Measurements from ENCODE around the gene CD3E.
A peak's percentile ranks its signal among the peaks of the same experiment; 100 is the strongest.
"Not testable (repeated sequence)": the region's sequence is repeated elsewhere in the genome, so short reads cannot be mapped to it uniquely, and the experiment has no call there.

Gene CD3E

DNA sequence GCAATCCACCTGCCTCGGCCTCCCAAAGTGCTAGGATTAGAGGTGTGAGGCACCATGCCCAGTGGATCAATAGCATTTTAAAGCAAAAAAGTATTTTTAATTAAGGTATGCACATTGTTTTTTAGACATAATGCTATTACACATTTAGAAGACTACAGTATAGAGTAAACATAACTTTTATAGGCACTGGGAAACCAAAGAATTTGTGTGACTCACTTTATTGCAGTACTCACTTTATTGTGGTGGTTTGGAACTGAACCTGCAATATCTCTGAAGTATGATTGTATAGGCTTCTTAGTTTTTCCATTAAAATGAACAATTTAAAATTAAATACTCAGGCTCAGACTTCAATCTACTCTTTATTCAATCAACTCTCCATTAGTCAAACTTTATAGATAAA is 17.5 kb upstream of the CD3E start:
- no peak for DNase-seq (ENCODE audit: extremely low spot score, insufficient read length, low read depth)
- no peak for FAIRE-seq

DNA sequence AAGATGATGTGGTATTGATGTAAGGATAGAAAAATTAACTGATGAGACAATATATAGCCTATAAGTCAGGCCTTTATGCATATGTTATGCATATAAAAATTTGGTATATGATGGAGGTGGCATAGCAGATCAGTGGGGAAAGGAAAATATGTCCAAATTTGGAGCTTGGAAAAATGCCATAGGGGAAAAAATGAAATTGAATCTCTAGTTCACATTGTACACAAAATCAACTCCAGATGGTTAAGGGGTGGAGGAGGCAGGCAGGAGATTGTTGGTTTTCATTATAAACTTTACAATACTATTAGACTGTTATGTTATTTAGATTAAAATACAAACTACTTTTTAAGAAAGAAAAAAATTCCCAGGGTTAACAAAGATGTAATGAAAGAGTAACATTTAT is 15.1 kb upstream of the CD3E start:
- FAIRE-seq (no peak), DNase-seq (ENCODE audit: extremely low spot score, insufficient read length, low read depth) (no peak)

DNA sequence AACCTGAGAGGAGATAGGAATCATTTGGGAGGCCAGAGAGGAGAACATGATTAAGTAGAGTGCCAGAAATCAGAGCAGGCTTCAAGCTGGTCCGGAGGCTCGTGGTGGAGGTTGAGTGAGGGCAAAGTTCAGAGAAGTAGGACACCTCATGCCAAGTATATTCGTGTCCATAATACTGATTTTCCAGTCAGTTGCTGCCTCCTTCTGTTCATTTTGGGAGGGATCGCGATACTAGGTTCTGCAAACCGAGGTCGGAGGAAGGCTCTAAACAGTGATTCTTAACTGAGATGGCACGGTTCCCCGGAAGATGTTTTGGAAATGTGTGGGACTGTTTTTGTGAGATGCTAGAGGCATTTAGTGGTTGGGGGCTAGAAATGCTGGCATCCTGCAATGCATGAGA is 13.6 kb upstream of the CD3E start:
- peak; percentile 74 for FAIRE-seq

DNA sequence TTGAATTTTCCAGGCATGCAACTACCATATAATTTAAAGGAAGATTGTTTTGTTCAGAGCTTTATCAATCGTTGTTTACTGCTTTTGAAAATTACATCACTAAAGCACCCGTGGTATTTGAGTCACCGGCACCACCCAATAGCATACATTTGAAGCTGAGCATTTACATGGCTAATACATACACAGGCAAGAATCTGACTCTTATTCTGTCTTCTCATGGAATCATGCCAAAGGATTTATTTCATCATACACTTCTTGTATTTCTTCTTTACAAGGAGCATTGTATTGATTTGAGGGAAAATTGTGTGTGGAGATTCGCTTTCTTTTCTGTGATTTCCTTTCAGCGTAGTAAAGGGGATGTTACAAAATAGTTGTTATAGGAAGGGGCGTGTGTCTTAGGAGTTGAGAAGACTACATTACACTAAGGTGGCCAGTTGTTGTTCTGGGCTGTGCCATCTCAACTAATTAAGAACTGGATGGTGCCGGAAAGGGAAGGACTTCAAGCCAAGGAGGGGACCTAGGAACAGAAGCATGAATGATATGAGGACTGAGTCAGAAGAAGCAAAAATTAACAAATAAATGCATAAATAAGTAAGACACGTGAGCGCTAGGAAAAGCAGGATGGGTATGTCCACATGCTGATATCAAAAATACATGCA is 12.9 kb upstream of the CD3E start:
- DNase-seq (ENCODE audit: extremely low spot score, insufficient read length, low read depth) = no peak
- no peak for FAIRE-seq

More for the DNA sequence above, 13.6 kb upstream of the CD3E start:
- no peak for DNase-seq (ENCODE audit: extremely low spot score, insufficient read length, low read depth)

DNA sequence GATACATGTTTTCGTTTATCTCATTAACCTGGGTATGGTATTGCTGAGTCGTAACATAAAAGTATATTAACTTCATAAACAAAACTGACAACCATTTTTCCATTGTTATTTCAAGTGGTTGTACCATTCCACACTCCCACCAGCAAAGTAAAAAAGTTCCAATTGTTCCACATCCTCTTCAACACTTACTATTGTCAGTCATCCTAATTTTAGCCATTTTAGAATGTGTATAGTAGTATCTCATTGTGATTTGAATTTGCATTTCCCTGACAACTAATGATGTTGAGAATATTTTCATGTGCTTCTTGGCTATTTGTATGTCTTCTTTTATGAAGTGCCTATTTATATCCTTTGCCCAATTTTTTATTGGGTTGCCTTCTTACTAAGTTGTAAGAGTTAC is 10.5 kb upstream of the CD3E start:
- FAIRE-seq (no peak), DNase-seq (ENCODE audit: extremely low spot score, insufficient read length, low read depth) (no peak)

DNA sequence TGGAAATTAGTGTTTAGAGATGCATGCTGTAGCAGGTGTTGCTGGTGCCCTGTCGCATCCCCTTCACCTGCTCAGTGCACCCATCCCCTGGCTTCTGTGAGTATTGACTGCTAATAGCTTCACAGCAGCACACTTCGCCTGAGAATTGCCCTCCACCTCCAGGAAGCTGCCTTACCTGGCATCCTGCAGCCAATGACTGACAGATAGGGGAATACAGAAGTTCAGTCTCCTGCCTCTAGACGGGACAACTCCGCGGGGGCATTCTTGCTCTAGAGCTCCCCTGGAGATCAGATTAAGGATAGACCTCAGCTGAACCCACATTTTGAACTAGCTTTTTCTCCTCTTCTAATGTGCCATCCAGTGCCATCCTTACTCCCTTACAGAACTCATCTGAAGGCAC is 9.3 kb upstream of the CD3E start:
- DNase-seq (ENCODE audit: extremely low spot score, insufficient read length, low read depth) = no peak
- FAIRE-seq = no peak

DNA sequence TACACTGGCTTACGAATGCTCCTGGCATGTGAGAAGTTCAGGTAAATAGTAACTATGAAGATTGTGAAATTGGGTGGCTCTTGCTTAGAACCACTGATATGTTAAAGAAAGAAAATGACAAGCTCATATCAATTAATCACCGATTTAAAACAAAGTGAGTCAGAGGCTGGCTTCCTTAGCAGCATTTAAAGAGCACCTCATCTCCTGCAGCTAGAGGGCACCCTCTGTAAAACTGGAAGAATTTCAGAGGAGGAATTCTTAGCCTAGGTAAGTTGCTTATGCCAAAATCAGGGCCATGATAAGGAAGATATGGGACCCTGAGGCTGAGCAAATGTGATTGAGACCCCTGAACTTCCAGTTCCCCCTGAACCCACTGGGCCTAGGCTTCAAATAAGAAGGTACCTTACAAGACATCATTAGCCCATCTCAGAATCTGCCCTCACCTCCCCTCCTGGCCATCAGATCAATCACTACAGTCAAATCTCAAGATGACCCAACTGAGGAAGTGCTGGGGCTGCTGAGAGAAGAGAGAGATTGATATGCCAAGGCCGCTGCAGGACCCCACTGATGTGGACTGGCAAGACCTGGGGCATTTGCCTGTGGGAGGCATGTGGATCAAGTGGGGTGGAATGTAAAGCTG is 8.6 kb upstream of the CD3E start:
- no peak for DNase-seq (ENCODE audit: extremely low spot score, insufficient read length, low read depth)
- FAIRE-seq = peak; percentile 63

DNA sequence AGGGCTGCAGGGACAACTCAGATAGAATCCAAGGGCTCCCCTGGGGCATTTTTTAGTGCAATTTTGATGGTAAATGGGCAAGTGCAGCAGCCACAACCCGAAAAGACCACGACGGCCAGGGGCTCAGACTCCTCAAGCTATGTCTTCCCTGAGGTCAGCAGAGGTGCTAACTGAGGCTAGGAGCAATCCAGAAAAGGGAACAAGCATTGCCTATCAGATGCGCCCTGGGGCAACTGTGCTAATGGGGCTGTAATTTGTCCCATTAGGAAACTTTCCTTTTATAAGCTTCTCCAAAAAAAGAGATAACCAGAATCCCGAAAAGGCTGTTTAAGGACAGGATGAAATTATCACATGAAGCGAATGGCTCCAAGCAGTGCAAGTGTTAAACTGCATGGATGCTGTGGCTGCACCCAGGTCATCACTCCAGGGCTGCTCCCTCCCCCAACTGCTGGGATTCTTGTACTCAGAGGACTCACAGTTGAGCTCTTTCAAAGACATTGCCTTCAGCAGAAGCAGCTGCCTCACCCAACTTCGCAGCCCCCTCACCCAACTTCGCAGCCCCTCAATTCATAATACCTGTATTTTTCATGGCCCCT is 2.8 kb upstream of the CD3E start:
- FAIRE-seq = no peak
- no peak for DNase-seq (ENCODE audit: extremely low spot score, insufficient read length, low read depth)

DNA sequence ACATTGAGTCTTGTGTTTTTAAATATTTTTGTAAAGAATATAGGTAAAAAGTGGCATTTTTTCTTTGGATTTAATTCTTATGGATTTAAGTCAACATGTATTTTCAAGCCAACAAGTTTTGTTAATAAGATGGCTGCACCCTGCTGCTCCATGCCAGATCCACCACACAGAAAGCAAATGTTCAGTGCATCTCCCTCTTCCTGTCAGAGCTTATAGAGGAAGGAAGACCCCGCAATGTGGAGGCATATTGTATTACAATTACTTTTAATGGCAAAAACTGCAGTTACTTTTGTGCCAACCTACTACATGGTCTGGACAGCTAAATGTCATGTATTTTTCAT is 333 bp upstream of the CD3E start:
- FAIRE-seq = no peak

DNA sequence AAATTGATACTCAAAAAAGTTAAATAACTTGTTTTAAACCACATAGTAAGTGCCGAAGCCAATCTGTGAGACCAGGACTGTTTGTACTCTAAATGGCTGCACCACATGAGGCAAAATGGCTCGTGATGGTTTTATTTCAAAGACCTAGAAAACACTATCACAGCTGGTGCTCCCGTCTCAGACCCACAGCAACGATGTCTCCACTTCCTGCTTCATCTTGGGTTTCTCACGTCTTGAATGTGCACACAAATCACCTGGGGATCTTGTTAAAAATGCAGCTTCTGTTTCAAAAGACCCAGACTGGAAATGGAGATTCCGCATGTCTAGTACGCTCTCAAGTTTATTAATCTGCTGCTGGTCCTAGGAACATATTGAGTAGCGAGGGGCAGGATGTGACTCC is 1.2 kb downstream of the CD3E start:
- no peak for DNase-seq (ENCODE audit: extremely low spot score, insufficient read length, low read depth)
- FAIRE-seq = no peak

More for the DNA sequence above, 333 bp upstream of the CD3E start:
- no peak for DNase-seq (ENCODE audit: extremely low spot score, insufficient read length, low read depth)

DNA sequence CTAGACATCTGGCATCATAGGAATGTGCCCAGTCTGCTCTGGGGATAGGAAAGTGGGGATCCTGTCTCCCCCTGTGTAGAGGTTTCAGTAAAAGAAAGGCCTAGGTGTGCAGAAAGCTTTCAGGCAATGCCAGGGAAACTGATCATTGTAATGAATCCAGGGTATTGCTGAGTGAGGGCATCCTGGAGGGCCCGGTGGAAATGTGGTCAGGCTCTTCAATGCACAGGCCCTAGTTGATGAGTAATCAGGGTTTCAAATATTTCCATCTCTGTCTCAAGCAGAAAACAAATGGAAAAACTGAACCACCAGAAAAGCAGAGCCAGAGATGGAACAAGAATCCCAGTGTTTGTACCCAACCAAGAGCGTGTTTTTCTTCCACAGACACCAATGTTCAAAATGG is 2.0 kb downstream of the CD3E start:
- DNase-seq (ENCODE audit: extremely low spot score, insufficient read length, low read depth) = no peak
- FAIRE-seq = no peak

DNA sequence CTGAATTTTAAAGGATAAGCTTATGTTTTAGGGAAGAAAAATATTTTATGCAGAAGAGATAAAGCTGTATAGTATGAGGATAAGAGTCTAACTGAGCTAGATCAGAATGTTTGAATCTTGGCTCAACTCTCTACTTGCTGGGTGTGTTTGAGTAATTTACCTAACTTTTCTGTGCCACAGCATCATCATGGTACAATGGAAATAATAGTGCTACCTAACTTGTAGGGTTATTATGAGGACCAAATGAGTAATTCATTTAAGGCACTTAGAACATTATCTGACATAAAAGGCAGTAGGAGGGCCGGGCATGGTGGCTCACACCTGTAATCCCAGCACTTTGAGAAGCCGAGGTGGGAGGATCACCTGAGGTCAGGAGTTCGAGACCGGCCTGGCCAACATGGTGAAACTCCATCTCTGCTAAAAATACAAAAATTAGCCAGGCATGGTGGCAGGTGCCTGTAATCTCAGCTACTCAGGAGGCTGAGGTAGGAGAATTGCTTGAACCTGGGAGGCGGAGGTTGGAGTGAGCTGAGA is 4.5 kb downstream of the CD3E start:
- not testable (repeated sequence) for DNase-seq (ENCODE audit: extremely low spot score, insufficient read length, low read depth); FAIRE-seq

DNA sequence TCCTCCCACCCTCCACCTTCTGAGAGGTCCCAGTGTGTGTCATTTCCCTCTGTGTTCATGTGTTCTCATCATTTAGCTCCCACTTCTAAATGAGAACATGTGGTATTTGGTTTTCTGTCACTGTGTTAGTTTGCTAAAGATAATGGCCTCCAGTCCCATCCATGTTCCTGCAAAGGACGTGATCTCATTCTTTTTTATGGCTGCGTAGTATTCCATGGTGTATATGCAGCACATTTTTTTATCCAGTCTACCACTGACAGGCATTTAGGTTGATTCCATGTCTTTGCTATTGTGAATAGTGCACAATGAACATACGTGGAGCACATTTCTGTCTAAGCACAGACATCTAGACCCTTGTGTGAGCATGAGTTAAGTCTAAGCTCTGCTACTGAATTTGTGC is 5.7 kb downstream of the CD3E start:
- no peak for FAIRE-seq

DNA sequence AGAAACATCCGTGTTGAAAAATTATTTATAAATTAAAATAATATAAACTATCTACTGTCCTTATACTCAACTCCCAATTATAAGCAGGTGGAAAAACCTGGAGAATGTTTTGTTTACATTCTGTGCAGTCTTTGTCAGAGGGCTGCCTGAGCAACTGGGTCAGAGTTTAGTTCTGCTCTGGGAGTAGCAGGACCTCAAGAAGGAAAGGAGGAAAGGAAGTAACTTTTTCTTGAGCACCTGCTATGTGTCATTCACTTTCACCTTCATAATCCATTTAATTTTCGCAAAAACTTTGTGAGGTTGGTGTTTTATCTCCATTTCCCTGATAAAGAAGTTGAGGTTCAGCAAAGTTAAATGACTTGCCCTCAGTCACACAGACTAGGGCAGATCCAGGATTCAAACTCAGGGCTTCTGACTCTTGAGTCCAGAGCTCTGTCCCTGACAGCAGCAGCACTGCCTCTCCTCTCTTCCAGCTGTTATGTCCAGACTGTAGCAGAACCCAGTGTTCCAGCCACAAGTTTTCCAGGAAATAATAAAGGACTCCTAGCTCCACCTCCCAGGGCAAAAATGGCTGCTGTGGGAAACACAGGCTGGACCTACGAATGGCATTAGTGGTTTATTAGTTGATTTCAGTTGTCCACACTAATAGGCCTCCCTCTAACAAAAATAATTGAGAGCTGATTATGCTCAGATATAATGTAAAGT is 6.4 kb downstream of the CD3E start:
- FAIRE-seq = no peak
- no peak for DNase-seq (ENCODE audit: extremely low spot score, insufficient read length, low read depth)

More for the DNA sequence above, 5.7 kb downstream of the CD3E start:
- no peak for DNase-seq (ENCODE audit: extremely low spot score, insufficient read length, low read depth)

DNA sequence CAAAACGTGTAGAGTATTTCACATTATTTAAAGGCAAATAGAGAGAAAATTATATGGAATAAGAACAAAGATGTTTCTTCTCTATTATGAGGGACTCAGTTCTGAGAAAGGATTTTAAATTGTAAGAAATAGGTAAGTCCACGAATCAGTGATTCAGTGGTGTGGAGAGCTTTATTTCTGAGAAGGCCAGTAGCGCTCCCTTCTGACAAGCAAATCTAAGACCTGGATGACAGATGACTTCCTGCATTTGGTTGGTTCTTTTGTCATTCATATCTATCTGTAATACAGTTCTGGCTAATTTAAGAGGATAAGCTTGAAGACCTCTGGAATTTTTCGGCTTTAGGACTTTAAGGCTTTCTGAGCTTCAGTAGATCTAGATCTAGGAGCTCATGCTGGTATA is 7.0 kb downstream of the CD3E start:
- DNase-seq (ENCODE audit: extremely low spot score, insufficient read length, low read depth) (no peak), FAIRE-seq (no peak)

DNA sequence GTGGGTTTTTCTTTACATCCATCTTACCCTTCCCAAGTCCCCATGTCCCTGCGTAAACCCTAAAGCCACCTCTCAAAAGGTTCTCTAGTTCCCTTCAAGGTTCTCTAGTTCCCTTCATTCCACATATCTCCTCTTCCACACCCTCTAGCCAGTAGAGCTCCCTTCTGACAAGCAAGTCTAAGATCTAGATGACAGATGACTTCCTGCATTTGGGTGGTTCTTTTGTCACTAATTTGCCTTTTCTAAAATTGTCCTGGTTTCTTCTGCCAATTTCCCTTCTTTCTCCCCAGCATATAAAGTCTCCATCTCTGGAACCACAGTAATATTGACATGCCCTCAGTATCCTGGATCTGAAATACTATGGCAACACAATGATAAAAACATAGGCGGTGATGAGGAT is 7.8 kb downstream of the CD3E start:
- FAIRE-seq (no peak), DNase-seq (ENCODE audit: extremely low spot score, insufficient read length, low read depth) (no peak)

DNA sequence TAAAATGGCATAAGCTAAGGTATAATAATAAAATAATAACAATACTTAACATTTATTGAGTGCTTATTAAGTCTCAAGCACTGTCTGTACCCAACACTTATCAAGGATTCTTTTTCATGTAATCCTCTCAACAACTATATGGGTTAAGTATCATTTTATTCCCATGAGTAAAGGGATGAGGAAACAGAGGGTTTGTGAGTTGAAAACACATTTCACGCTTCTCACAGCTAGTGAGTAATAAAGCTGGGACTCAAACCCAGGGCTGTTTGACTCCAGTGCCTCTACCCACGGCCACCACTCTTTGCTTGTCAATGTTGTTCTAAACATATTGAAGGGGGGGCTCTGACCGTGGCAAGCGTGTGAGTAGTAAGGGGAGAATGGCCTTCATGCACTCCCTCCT is 8.7 kb downstream of the CD3E start:
- DNase-seq (ENCODE audit: extremely low spot score, insufficient read length, low read depth) (no peak), FAIRE-seq (no peak)

DNA sequence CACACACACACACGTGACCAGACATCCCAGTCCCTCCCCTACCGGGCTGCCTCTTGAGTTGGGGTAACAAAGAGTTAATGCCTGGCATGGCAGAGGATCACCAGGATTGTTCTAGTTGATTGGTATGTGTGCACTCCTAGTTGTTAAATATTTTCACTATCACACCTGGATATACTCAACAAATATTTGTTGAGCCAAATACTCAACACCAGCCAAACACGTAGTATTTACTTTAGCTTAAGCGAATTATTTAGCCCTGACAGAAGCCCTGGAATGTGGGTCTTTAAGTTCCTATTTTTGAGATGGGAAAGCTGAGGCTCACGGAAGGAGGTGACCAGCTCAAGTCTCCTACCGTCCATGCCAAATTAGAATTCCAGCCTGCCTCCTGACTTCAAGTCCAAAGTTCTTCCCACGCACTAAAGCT is 10.5 kb downstream of the CD3E start:
- DNase-seq (ENCODE audit: extremely low spot score, insufficient read length, low read depth) (no peak), FAIRE-seq (no peak)

DNA sequence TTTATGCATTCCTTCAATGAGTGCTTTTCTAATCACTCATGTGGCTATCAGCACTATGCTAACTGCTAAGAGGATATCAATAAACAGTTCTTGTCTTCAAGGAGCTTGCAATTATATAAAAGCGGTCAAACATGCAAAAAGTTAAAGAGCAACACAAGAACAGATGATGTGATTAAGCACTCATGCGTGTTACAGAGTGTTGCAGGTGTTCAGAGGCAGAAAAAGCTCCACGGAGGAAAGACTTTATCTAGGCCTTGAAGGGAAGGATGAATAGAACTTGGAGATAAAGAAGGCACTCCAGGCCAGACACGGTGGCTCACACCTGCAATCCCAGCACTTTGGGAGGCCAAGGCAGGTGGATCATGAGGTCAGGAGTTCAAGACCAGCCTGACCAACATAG is 13.6 kb downstream of the CD3E start:
- DNase-seq (ENCODE audit: extremely low spot score, insufficient read length, low read depth) (no peak), FAIRE-seq (no peak)

DNA sequence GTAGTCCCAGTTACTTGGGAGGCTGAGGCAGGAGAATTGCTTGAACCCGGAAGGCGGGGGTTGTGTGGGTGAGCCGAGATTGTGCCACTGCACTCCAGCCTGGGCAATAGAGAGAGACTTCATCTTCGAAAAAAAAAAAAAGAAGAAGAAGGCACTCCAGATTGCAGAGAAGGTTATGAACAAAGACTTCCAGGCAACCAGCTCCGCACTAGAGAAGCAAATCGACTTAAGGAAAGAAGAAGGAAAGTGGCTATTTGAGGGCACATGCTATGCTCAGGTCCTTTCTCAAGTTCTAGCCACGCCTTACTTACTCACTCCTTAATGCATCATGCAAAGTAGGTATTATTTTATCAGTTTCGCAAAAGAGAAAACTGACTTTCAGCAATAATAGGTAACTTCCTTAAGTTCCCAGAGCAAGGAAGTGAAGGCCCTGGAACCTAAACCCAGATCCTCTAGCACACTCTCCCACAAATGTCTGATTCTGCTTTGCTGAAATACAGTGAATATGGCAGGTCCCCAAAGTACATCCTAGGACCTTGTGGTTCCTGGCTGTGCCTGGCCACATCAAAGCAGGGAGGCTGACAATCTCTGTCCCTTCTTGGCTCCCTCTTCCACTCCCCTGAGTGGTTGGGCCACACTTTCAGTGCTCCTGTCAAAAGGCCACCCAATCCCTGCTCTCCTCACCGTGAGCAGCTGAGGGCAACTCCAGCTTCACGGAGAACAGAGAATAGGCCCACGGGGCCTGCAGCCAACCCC is 14.2 kb downstream of the CD3E start:
- DNase-seq (ENCODE audit: extremely low spot score, insufficient read length, low read depth) (no peak), FAIRE-seq (no peak)
